GM19397 (cell line): ENCODE results near the gene LRRC26.
"Not testable (repeated sequence)": the region's sequence is repeated elsewhere in the genome, so short reads cannot be mapped to it uniquely, and the experiment has no call there.

ENCODE experiments used
- ATAC-seq: cut with Tn5 transposase; IDR thresholded peaks from one replicate; pipeline ENCODE4 v1.9.1; 2021; ENCODE audit warnings: mild to moderate bottlenecking, moderate library complexity; ENCODE audit not compliant: unreplicated experiment

Gene LRRC26

DNA sequence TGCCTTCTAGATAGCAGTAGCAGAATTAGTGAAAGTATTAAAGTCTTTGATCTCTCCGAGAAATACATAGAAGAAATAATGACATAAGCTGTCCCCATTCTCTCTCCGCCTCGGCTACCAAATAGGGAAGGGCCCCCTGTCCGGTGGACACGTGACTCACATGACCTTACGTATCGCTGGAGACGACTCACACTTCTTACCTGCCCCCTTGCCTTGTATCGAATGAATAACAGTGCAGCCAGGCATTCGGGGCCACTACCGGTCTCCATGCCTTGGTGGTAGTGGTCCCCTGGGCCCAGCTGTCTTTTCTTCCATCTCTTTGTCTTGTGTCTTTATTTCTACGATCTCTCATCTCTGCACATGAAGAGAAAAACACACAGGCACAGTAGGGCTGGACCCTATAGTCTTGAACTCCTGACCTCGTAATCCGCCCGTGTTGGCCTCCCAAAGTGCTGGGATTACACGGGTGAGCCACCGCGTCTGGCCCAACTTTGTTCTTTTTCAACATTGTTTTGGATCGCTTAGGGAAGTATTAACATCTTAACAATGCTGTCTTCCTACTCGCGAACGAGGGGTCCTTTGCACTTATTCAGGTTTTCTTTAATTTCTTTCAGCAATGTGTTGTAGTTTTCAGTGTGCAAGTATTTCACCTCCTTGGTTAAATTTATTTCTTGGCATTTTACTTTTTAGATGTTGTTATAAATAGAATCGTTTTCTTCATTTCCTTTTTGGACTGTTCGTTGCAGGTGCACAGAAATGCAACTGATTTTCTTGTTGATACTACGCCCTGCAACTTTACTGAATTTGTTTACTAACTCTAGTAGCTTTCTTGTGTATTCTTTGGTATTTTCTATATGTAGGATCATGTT lies 47.7 kb downstream of the LRRC26 start:
- not testable (repeated sequence) for ATAC-seq
